ENCODE results near the gene CORO1C. TPM values are rescaled to one million over a fixed set of nuclear protein-coding genes. Genes with fewer than 3 reads are reported as not detected.

Gene CORO1C
- total and polyA plus RNA-seq, 10 donors, result 12.0 to 119 (median 74.8) TPM

DNA sequence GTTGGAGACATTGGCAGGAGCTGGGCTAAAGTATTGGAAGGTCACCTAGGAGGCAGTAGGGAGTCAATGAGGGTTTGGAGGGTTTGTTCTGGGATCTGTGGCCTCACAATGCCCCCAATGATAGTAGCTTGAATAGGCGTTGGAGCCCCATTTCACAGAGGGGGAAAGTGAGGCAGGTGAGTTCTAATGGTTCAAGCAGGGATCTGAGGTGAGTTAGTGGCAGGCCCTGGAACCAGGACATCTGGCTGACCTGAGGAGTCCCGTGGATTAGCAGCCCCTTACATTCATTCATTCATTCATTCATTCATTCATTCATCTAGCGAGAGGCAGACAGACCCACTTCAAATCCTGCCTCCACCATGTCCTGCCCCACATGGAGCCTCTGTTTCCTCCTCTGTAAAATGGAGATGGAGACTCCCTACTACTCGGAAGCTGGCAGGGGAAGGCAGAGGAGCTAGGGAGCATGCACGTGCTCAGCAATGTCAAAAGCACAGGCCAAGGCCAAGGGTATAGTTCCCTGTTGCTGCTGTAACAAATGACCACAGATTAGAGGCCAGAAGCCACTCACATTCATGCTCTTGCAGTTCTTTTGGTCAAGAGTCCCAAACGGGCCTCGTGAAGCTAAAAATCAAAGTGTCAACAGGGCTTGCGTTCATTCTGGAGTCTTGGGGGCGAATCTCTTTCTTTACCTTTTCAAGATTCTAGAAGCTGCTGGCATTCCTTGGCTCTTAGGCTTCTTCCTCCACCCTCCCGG lies 131.2 kb downstream of the CORO1C start:
- peaks cover 0 to 22% (median 3%) of the 10 kb centered on the region in 6 donors for H3K4me1 ChIP-seq
- intact Hi-C loops (cut with DNase I; ENCODE audit: low total_unique reads), result no loop called here
- TF ChIP-seq, protein P1, sequence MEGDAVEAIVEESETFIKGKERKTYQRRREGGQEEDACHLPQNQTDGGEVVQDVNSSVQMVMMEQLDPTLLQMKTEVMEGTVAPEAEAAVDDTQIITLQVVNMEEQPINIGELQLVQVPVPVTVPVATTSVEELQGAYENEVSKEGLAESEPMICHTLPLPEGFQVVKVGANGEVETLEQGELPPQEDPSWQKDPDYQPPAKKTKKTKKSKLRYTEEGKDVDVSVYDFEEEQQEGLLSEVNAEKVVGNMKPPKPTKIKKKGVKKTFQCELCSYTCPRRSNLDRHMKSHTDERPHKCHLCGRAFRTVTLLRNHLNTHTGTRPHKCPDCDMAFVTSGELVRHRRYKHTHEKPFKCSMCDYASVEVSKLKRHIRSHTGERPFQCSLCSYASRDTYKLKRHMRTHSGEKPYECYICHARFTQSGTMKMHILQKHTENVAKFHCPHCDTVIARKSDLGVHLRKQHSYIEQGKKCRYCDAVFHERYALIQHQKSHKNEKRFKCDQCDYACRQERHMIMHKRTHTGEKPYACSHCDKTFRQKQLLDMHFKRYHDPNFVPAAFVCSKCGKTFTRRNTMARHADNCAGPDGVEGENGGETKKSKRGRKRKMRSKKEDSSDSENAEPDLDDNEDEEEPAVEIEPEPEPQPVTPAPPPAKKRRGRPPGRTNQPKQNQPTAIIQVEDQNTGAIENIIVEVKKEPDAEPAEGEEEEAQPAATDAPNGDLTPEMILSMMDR (IDR thresholded peaks at IDR 0.05 in 8 of 11, conservative IDR thresholded peaks at IDR 0.05 in 3 of 11), result no peak
- TF ChIP-seq POLR2A (IDR thresholded peaks at IDR 0.05) (no peak), POLR2AphosphoS5 (IDR thresholded peaks at IDR 0.05) (no peak)
- no peaks in the 10 kb centered on the region for H3K36me3 ChIP-seq
- no peaks in the 10 kb centered on the region for H3K27me3 ChIP-seq (replicated peaks in 1 of 7)
- no peaks in the 10 kb centered on the region for H3K9me3 ChIP-seq
- WGBS, 5 donors, result 84 to 86% (median 84%) methylated on average over 10 of the region's 10 CpGs
- no peak for DNase-seq
- no peak overlapping the region for H3K4me3 ChIP-seq
- no peak overlapping the region for H3K27ac ChIP-seq

DNA sequence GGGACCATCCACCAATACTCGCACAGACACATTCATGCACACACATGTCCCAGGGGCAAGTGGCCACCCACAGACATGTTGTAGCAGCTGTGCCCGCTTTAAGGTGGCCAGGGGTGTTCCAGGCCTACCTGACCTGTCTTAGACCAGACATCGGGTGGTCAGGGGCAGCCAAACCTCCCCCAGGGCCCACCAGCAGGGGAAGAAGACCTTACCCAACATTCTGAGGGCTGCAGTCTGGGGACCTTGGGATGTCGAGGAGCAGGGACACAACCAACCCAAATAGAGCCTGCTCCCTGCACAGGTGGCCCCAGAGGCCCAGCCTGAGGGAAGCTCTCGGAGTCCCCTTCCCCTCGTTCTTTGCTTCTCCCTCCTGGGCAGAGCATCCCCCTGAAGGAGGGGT lies 131.8 kb downstream of the CORO1C start:
- WGBS, 5 donors, result 62 to 85% (median 79%) methylated on average over 4 to 6 of the region's 6 CpGs
- intact Hi-C loops (cut with DNase I; ENCODE audit: low total_unique reads), result no loop called here
- Histone ChIP-seq H3K9me3 (no peaks in the 10 kb centered on the region), H3K4me1 (peaks cover 0 to 22% (median 3%) of the 10 kb centered on the region in 6 donors), H3K36me3 (no peaks in the 10 kb centered on the region), H3K27me3 (replicated peaks in 1 of 7) (no peaks in the 10 kb centered on the region), H3K4me3 (no peak overlapping the region), H3K27ac (no peak overlapping the region)
- TF ChIP-seq POLR2A (IDR thresholded peaks at IDR 0.05), result no peak
- DNase-seq, result no peak

DNA sequence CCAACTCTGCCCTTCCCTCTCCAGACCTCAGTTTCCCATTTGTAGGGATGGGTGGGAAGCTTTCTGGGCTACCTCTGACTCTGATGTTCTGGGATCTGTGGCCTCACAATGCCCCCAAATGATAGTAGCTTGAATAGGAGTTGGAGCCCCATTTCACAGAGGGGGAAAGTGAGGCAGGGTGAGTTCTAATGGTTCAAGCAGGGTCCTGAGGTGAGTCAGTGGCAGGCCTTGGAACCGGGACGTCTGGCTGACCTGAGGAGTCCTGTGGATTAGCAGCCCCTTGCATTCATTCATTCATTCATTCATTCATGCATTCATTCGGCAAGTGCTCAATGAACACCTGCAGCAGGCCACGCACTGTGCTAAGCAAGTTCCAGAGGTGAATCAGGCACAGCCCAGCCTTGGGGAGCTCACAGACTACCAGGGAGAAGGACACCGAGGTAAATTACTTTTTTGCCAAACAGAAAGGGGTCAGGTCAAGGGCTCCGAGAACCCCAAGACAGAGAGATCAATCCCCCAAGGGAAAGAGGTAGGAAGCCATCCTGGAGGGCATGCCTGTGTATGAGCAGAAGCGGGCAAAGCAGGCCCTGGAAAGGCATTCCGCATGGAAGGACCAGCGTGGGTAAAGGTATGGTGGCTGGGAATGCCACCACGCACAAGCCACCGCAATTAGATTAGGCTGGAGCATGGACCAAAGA lies 132.6 kb downstream of the CORO1C start:
- 87 to 94% (median 92%) methylated on average over 11 of the region's 11 CpGs for WGBS, 5 donors
- intact Hi-C loops (cut with DNase I; ENCODE audit: low total_unique reads), result no loop called here
- peak overlapping the region in 2 of 8 donors; percentile 26 to 40 for H3K27ac ChIP-seq
- TF ChIP-seq POLR2A (IDR thresholded peaks at IDR 0.05) (no peak), POLR2AphosphoS5 (IDR thresholded peaks at IDR 0.05) (no peak)
- TF ChIP-seq, protein P1 (IDR thresholded peaks at IDR 0.05 in 8 of 11, conservative IDR thresholded peaks at IDR 0.05 in 3 of 11), result no peak
- H3K4me3 ChIP-seq, result no peak overlapping the region
- peaks cover 0 to 22% (median 3%) of the 10 kb centered on the region in 6 donors for H3K4me1 ChIP-seq
- no peaks in the 10 kb centered on the region for H3K27me3 ChIP-seq (replicated peaks in 1 of 7)
- no peak for DNase-seq
- no peaks in the 10 kb centered on the region for H3K9me3 ChIP-seq
- no peaks in the 10 kb centered on the region for H3K36me3 ChIP-seq

DNA sequence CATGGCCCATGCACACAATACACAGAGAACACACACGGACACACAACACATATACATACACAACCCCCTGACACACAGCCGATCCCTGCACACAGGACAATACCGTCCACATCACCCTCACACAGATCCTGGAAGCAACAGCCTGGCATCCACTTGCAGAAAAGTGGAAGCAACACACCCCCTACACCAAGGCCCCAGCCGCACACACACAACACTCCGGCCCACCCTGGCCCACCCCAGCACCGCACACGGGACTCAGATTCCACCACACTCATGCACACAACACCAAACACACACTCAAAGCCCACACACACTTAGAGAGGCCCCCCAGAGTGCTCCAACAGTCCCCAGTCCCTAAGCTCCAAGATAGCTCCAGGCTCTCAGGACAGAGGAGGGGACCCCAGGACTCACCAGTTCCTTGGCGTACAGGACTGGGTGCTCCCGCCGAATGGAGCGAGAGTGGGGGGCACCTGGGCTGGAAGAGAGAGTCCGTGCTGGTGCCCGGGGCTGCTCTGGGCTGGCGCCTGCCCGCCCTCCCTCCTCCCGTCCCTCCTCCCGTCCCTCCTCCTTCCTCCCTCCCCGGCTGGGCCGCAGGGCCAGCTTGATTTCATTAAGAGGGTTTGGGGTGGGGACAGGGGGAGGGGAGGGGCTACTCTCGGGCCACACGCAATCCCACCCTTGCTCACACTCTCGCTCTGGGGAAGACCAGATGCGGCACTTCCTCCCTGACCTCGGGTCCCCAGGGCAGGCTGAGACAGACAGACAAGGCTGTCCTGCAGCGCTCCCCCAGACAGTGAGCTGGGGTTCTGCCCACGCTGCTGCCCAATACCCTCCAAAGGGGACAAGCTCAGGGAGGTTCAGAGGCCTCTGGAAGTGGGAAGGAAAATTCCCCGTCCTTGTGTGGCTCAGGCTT lies 133.5 kb downstream of the CORO1C start, which contains the start of gene TMEM119:
Gene TMEM119, minus strand, starts transcription at position 526 of the 913 bp plus-strand sequence. CDS start 5,701 bp downstream, outside the sequence.
- DNase-seq, result no peak
- H3K27me3 ChIP-seq (replicated peaks in 1 of 7), result no peaks in the 10 kb centered on the region
- no peaks in the 10 kb centered on the region for H3K9me3 ChIP-seq
- no peak for TF ChIP-seq POLR2A (IDR thresholded peaks at IDR 0.05)
- TF ChIP-seq POLR2AphosphoS5 (IDR thresholded peaks at IDR 0.05), result peak in 1 of 3 donors; percentile 35
- peaks cover 0 to 22% (median 3%) of the 10 kb centered on the region in 6 donors for H3K4me1 ChIP-seq
- peak within 1 kb of the TSS in 2 of 8 donors; percentile 26 to 40 for H3K27ac ChIP-seq
- H3K4me3 ChIP-seq, result peak within 1 kb of the TSS in 5 of 8 donors; percentile 8 to 43 (median 23)
- no peaks in the 10 kb centered on the region for H3K36me3 ChIP-seq
- intact Hi-C loops (cut with DNase I; ENCODE audit: low total_unique reads), result no loop called here
- 36 to 67% (median 49%) methylated on average over 18 to 27 of the region's 27 CpGs for WGBS, 5 donors

Data from spleen (tissue), 11 donors.